Measurements from ENCODE around the gene HSPA6.

DNA sequence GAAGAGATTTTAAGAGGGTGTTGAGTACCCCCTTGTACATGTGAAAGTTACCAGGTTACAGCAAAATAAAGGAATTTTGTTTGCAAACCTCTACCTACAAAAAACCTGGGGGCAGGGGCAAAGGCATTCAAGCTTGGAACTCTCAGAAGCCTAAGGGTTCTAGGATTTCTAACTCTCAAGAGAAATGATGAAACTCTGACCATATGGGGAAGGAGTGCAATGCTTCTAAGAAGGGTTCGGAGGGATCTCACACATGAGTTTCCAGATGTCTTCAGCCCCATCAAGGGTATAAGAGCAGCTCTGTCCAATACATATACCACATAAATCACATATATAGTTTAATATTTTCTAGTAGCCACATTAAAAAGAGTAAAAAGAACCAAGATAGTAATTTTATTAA is 26.4 kb upstream of the HSPA6 start:
- no peak for TF ChIP-seq POLR2A (IDR thresholded peaks at IDR 0.05)
- TF ChIP-seq, protein P1, sequence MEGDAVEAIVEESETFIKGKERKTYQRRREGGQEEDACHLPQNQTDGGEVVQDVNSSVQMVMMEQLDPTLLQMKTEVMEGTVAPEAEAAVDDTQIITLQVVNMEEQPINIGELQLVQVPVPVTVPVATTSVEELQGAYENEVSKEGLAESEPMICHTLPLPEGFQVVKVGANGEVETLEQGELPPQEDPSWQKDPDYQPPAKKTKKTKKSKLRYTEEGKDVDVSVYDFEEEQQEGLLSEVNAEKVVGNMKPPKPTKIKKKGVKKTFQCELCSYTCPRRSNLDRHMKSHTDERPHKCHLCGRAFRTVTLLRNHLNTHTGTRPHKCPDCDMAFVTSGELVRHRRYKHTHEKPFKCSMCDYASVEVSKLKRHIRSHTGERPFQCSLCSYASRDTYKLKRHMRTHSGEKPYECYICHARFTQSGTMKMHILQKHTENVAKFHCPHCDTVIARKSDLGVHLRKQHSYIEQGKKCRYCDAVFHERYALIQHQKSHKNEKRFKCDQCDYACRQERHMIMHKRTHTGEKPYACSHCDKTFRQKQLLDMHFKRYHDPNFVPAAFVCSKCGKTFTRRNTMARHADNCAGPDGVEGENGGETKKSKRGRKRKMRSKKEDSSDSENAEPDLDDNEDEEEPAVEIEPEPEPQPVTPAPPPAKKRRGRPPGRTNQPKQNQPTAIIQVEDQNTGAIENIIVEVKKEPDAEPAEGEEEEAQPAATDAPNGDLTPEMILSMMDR (IDR thresholded peaks at IDR 0.05): no peak
- no peak for TF ChIP-seq EP300 (IDR thresholded peaks at IDR 0.05)
